GM19240 (cell line): ENCODE data around the gene ULBP1.
"Not testable (repeated sequence)": the region's sequence is repeated elsewhere in the genome, so short reads cannot be mapped to it uniquely, and the experiment has no call there.

Experiments
- DNase-seq: peaks from one replicate; pipeline ENCODE4 v3.0.0; 2011; ENCODE audit warnings: low spot score; ENCODE audit not compliant: insufficient read length

The ULBP1 gene

DNA sequence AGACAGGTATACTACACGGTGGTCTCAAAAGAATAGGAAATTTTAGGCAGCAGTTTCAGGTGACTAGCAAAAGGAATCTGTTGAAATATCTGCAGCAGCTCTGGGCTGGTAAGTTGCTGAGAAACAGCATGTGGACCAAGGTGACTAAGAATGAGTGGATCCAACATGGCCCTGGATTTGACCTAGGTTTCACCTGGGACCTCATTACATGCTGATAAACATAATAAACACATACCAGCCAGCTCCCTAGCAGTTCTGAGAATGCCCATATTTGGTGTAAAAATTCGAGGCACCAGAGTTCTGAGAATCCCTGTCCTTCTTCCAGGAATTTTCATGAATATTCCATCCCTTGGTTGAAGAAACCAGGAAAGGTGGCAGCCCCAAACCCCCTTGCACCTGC, 10.4 kb upstream of the ULBP1 start:
- DNase-seq = not testable (repeated sequence)

GRCh38 chr6:149953934-149954327, 9.8 kb upstream of the ULBP1 start:
- DNase-seq = not testable (repeated sequence)

- not testable (repeated sequence) for DNase-seq
Observed at GRCh38 chr6:149954328-149954983, 9.3 kb upstream of the ULBP1 start.

GRCh38 chr6:149954984-149955653, 8.6 kb upstream of the ULBP1 start:
- DNase-seq = not testable (repeated sequence)

DNA sequence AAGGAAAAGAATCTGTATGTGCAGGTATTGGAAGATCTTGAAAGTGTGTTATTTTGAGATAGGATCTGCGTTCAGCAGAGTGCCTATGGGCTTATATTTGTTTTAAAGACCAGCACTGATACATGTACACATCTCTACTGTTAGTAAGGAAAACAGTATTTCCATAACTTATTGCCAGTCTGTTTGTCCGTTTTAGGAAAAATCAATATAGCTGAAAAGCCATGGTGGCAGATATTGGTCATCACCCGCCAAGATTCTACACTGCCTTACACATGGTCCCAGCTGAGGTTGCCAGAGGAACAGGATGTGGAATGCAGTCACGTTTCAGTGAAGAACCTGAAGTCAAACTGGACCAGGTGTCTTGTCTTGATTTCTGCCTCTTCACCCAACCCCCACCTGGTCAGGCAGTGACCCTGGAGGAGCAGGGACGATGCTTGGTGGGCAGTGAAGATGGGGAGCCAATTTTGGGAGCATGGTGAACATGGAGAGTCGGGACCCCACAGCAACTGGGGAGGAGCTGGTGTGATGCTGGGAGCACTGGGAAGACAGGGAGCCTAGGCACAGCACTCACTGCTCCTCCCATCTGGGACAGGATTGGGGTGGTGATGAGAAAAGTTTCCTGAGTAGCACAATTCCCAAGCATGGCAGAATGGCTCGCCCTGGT, 8.0 kb upstream of the ULBP1 start:
- DNase-seq = not testable (repeated sequence)

DNA sequence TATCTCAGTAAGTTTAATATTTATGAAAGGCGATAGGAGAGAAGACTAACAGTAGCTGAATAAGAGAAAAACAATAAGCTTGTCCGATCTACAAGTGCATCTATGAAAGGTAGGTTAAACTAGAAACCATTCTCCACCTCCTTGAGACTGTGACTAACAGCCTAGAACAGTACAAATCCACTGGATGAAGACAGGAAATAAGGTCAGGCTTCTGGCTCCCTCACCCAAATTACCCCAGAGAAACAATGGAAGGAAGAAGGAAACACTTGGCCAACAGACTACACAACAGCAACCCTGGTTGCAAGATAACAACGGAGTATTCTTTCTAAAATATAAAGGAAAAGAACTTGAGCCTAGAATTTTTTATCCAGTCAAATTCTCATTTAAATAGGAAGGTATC, 5.6 kb upstream of the ULBP1 start:
- not testable (repeated sequence) for DNase-seq

GRCh38 chr6:149959806-149960205, 3.9 kb upstream of the ULBP1 start:
- DNase-seq = not testable (repeated sequence)

GRCh38 chr6:149960488-149960887, 3.3 kb upstream of the ULBP1 start:
- DNase-seq = no peak

- no peak for DNase-seq
Observed at GRCh38 chr6:149961728-149962425, 1.9 kb upstream of the ULBP1 start.

DNA sequence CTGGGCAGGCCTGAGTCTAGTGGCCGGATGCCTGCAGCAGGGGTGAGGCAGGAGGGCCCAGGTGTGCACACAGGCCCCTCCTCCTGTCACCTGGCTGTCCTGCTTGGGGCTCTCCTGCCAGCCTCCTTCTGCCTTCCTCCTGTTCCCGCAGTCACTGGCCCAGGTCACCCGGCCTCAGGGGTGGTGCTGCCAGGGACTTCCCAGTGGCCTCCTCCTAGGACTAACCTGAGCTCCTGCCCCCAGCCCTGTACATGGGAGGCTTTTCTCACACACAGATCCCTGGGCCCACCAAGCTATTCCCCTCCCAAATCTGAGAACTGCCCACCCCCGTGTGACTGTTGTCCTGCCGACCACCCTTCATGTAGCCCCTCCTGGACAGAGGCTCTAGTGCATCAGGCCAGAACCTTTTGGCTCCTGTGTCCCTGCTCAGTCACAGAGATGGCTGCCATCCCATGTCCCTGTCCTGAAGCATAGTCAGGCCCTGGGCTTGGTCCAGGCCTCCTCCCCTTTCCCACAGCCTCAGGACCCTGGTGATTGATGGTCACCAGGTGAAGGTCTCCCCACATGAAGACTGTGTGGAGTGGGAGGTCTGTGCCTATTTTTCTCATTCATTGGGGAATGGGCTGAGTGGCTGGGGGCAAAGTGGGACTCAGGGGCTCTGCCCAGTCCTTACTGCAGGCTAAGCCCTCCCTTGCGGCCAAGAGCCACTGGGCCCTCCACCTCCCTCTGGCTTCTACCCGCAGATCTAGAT, 1.1 kb upstream of the ULBP1 start:
- DNase-seq = no peak

DNA sequence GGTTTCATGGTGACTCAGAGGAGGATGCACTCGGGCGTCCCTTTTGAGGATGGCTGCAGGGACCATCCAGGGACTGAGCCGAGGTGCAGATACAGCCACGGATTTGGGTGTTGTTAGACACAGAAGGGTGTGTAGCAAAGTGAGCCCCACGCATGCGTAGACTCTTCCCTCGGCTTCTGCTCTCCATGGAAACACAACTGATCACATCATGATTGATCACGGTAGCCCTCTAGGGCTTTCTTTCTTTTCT, 606 bp upstream of the ULBP1 start:
- no peak for DNase-seq

GRCh38 chr6:149964308-149965193, 808 bp downstream of the ULBP1 start:
- no peak for DNase-seq

GRCh38 chr6:149965194-149966020, 1.7 kb downstream of the ULBP1 start:
- no peak for DNase-seq

DNA sequence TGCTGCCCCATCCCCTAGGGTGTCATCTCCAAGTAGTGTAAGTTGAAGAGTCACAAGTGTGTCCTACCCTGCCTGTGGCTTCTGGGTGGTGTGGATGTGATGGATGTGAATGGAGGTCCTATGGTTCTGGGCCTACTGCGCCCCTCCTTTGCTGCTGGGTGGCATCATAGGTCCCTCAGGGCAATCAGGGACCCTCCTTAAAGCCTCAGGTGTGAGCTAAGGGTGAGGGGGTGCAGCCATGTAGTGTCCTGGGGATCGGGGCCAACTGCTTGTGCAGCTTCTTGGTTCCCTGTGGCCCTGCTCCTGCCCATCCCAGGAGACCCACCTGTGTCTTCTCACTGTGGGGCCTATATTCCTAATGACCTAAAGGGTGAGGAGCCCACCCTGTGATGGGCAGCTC, 2.6 kb downstream of the ULBP1 start:
- not testable (repeated sequence) for DNase-seq

DNA sequence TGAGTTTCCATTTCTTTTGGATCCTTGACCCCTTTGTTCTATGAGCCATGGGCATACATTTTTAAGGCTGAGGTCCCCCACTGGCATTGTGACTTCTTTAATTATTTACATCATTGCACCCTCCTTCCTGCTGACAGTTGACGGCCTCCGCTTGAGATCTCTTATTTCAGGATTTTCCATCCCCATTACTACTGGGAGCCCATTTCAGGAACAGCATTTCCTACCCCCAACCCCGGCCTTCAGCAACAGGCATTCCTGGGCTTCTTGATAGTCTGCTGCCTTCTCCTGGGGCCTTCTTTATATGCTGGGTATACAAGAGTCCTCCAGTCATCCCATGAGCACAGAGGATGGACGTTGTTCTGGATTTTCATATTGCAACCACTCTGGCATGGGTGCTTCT, 3.8 kb downstream of the ULBP1 start:
- no peak for DNase-seq

GRCh38 chr6:149967999-149968398, 4.3 kb downstream of the ULBP1 start:
- DNase-seq = not testable (repeated sequence)

- not testable (repeated sequence) for DNase-seq
Observed at GRCh38 chr6:149968909-149969308, 5.2 kb downstream of the ULBP1 start.

DNA sequence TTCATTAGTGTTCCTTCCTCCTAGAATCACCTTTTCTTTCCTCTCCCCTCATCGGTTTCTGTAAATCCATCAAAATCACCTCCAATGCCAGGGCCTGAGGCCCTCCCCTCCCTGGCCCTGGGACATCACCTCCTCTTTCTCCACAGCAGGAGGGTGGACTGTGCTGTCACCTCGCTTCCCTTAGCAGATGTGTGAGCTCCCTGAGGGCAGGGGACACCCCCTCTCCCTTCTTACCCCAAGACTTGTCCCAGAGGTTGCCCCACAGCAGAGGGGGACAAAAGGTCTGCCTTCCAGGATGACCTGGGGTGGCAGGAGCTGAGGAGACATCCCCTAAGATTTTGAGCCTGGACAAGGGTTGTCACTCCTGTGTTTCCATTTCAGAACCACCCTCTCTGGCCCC, 5.9 kb downstream of the ULBP1 start:
- no peak for DNase-seq

- DNase-seq = not testable (repeated sequence)
Observed at GRCh38 chr6:149974394-149974793, 10.7 kb downstream of the ULBP1 start.

- DNase-seq = no peak
Observed at GRCh38 chr6:149974825-149975224, 11.1 kb downstream of the ULBP1 start.
